Psoas muscle (tissue), 8 donors: ENCODE measurements around the gene CELF1. TPM values are rescaled to one million over a fixed set of nuclear protein-coding genes. Genes with fewer than 3 reads are reported as not detected.
A peak's percentile ranks its signal among the peaks of the same experiment; 100 is the strongest.

Source experiments
- ATAC-seq, 4 donors: fragments of 200-7000 bp; cut with Tn5 transposase; one replicate each; pipeline ENCODE4 v1.9.1; 2020; ENCODE audit warnings: moderate library complexity in 3 of 4, mild to moderate bottlenecking in 2 of 4
- DNase-seq, 2 donors: peaks; one replicate each; pipeline ENCODE4 v3.0.0-alpha.2; 2020
- H3K27ac ChIP-seq: fragments of 200-600 bp; one replicate; pipeline ENCODE4 v1.8.0; 2022
- H3K27me3 ChIP-seq, 3 donors: fragments of 200-600 bp in 1 of 3; one replicate each; pipeline versions ENCODE4 v1.6.1 to v1.8.0; 2013 to 2022; ENCODE audit warnings: low read length in 2 of 3, mild to moderate bottlenecking in 2 of 3, moderate library complexity in 1 of 3; ENCODE audit not compliant: insufficient read depth in 3 of 3
- H3K36me3 ChIP-seq, 2 donors: fragments of 200-600 bp in 1 of 2; one replicate each; pipeline versions ENCODE4 v1.6.1 to v1.8.0; 2013 to 2022; ENCODE audit warnings: low read depth in 1 of 2, mild to moderate bottlenecking in 1 of 2, moderate library complexity in 1 of 2; ENCODE audit not compliant: insufficient read depth in 1 of 2
- H3K4me1 ChIP-seq: fragments of 200-600 bp; one replicate; pipeline ENCODE4 v1.8.0; 2022
- H3K4me3 ChIP-seq: fragments of 200-600 bp; one replicate; pipeline ENCODE4 v1.8.0; 2022; ENCODE audit warnings: mild to moderate bottlenecking
- H3K9me3 ChIP-seq: fragments of 200-600 bp; one replicate; pipeline ENCODE4 v1.8.0; 2022
- whole genome bisulfite sequencing, 3 donors: extraction: QIAGEN DNeasy Blood & Tissue Kit; methylation state at CpG; one replicate each; pipeline versions ENCODE4 v1.1.6 to v1.1.7; 2013; 5-methylcytosine and 5-hydroxymethylcytosine counted together
- intact Hi-C, 2 donors: fragments of 100-400 bp; cut with DNase I; formaldehyde crosslinking; loops; one replicate each; pipeline versions ENCODE4 v1.11.0 to v1.14.2; 2022
- polyA plus RNA-seq, 3 donors: library from polyadenylated mRNA; stranded (reverse); fragments of 200-250 nt; gene quantifications; one replicate each; pipeline ENCODE4 v1.2.3, GENCODE V29; 2013
- total RNA-seq, 4 donors: library from RNA; stranded (reverse); fragmentation: NEBNext Ultra II Directional in 2 of 4; extraction: Animal tissue kit (Norgen Biotek cat#: 25700) in 2 of 4; gene quantifications; one replicate each; pipeline versions ENCODE4 v1.2.1 to v1.2.4, GENCODE V29; 2021 to 2023
- TF ChIP-seq, protein P1 (sequence below): fragments of 200-600 bp; IDR thresholded peaks from one replicate; pipeline ENCODE4 v1.8.0; 2022; ENCODE audit warnings: antibody characterized with exemption
- donor health status: healthy with polysubstance abuse.
- donor health status: DM: no; HTN: no; CAD: no; lungs with moderate emphysema.
- donor health status: Bipolar disorder and iron deficiency.
- donor health status: healthy.
- donor health status: DM: yes; HTN: yes; CAD: no.
- donor health status: DM: no; HTN: no; CAD: no.
- donor health status: DM: no; HTN: no; CAD: no.
- donor health status: DM: yes; HTN: yes; CAD: no.

CELF1 gene
- total and polyA plus RNA-seq, 7 donors: 40.1 to 193 (median 112) TPM

DNA sequence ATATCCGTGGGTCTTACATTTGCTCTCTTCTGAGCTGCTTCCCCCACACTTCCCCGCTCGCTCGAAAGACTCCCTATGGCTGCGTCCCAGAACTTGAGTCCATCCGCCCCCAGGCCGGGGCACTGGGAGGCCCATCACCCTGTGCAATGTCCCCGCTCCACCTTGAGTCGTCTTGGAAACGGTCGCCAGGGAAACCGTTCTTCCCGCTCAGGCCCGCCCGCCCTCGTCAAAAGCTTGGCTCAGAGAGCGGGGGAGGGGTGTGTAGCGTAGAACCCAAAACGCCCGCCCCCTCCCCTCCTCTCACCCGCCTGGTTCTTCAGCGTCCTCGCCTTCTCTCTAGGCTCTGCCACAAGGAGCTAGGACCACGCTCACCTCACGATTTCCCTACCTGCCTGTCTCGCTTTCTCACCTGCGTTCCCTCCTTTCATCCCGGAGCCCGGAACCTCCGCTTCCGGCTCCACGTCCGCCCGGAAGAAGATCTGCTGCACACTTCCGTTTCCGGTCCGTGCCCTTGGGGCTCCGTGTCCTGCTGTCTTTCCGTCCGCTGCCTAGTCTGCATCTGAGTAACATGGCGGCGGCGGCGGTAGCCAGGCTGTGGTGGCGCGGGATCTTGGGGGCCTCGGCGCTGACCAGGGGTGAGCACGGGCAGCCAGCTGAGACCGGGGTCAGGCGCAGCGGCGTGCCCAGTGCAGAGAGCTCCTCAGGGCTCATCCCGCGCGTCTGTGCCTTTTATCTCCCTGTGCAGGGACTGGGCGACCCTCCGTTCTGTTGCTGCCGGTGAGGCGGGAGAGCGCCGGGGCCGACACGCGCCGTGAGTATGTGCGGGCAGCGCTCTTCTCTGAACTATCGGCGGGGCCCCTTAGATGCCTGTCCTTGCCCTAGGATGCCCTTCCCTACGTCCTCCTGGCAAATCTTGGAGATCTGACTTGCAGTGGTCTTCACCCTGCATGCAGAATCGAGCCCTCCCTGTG is 25.9 kb upstream of the CELF1 start, which contains the start of the genes KBTBD4 and NDUFS3:
TSS of gene KBTBD4 (minus strand) at position 447 of the 971 bp plus-strand sequence. CDS start at position 428, 19 bp downstream.
TSS of gene NDUFS3 (plus strand) at position 551 of the 971 bp plus-strand sequence. CDS start at position 569, 18 bp downstream.
- Histone ChIP-seq H3K27ac (peak within 1 kb of the TSS; percentile 89), H3K36me3 (peaks cover 12 to 78% of the 10 kb centered on the region in 2 donors), H3K27me3 (no peaks in the 10 kb centered on the region), H3K4me3 (peak within 1 kb of the TSS; percentile 100), H3K4me1 (peaks cover 28% of the 10 kb centered on the region), H3K9me3 (no peaks in the 10 kb centered on the region)
- intact Hi-C loops: no loop called here
- WGBS, 3 donors: 0% methylated on average over 69 to 72 of the region's 72 CpGs
- DNase-seq: peak; percentile 87 to 91
- ATAC-seq: peak; percentile 95 to 96 (median 95)
- TF ChIP-seq, protein P1, sequence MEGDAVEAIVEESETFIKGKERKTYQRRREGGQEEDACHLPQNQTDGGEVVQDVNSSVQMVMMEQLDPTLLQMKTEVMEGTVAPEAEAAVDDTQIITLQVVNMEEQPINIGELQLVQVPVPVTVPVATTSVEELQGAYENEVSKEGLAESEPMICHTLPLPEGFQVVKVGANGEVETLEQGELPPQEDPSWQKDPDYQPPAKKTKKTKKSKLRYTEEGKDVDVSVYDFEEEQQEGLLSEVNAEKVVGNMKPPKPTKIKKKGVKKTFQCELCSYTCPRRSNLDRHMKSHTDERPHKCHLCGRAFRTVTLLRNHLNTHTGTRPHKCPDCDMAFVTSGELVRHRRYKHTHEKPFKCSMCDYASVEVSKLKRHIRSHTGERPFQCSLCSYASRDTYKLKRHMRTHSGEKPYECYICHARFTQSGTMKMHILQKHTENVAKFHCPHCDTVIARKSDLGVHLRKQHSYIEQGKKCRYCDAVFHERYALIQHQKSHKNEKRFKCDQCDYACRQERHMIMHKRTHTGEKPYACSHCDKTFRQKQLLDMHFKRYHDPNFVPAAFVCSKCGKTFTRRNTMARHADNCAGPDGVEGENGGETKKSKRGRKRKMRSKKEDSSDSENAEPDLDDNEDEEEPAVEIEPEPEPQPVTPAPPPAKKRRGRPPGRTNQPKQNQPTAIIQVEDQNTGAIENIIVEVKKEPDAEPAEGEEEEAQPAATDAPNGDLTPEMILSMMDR: no peak

DNA sequence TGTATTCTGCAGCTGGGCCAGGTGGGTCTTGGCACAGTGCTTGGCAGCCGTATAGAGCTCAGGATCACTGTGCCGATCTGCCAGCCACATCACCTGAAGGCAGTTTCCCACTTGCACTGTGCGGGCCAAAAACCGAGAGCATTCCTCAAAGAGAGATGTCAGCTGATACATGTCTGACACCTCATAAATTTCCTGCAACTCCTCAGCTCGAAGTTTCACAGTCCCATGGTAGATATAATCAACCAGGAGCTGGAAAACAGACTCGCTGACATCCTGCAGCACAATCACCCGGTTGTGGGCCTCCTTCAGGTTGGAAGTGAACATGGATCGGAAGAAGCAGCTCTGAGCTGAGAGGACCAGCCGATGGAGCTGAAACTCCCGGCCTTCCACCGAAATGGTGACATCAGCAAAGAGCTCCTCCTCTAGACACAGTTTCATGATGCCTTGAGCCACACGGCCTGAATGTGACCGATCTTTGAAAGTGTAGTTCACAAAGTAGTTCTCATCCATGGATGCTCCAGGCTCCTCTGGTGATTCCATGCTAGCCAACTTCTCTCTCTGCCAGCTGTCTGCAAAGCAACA is 24.6 kb upstream of the CELF1 start:
- no peak overlapping the region for H3K27ac ChIP-seq
- peaks cover 39% of the 10 kb centered on the region for H3K4me1 ChIP-seq
- H3K9me3 ChIP-seq: no peaks in the 10 kb centered on the region
- TF ChIP-seq, protein P1: no peak
- peaks cover 10 to 78% of the 10 kb centered on the region in 2 donors for H3K36me3 ChIP-seq
- WGBS, 3 donors: 60 to 67% (median 63%) methylated on average over 13 of the region's 13 CpGs
- H3K27me3 ChIP-seq: no peaks in the 10 kb centered on the region
- H3K4me3 ChIP-seq: peak overlapping the region; percentile 100
- intact Hi-C loops: no loop called here
- ATAC-seq: no peak
- DNase-seq: peak in 1 of 2 donors; percentile 7

DNA sequence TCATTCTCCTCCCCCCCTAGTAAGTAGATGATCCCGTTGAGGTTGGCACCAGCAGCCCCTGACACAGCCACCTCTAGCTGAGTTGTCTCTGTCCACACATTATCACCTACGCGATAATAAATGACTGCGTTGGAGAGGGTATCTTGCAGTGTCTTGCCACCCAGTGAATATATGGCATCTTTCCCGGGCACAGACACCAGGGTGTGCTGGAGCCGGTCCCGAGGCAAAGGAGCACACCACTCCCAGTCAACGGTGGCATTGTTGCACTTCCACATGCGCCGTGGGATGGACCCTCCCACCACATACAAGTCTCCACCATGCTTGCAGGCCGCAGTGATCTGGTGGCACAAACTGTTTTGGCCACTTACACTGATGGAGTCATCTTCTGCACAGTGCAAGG is 20.4 kb upstream of the CELF1 start:
- peaks cover 2 to 92% of the 10 kb centered on the region in 2 donors for H3K36me3 ChIP-seq
- H3K4me1 ChIP-seq: peaks cover 32% of the 10 kb centered on the region
- H3K27ac ChIP-seq: no peak overlapping the region
- no peak overlapping the region for H3K4me3 ChIP-seq
- H3K9me3 ChIP-seq: no peaks in the 10 kb centered on the region
- intact Hi-C loops: no loop called here
- ATAC-seq (peak in 3 of 4 donors; percentile 23 to 57 (median 30)), DNase-seq (peak in 1 of 2 donors; percentile 29)
- TF ChIP-seq, protein P1: no peak
- no peaks in the 10 kb centered on the region for H3K27me3 ChIP-seq
- WGBS, 3 donors: 54 to 73% (median 59%) methylated on average over 11 of the region's 11 CpGs

DNA sequence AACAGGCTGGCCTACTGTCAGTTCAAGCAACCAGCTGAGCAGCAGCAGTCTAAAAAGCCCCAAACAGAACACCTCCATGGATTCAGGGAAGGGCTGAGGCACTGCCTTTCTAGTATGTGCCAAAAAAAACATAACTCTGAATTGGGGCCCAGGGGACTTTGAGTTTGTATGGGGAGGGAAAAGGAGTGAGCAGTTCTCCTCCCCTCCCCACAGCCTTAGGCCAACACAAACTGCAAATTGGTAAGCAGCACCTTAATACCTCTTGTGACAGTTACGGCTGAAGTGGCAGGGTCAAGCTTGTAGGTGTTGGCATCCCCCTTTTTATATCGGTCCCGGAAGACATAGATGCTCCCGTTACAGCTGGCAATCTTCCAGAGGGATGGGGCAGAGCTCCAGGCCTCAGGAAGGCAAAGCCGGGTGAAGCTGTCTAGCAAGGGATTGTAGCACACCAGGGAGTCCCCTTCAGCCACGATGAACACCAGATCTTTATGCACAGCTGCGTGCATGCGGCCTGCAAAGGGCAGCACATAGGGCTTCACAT is 19.9 kb upstream of the CELF1 start:
- intact Hi-C loops: no loop called here
- H3K4me1 ChIP-seq: peaks cover 28% of the 10 kb centered on the region
- TF ChIP-seq, protein P1: no peak
- ATAC-seq (peak in 3 of 4 donors; percentile 19 to 57 (median 34)), DNase-seq (peak in 1 of 2 donors; percentile 32)
- WGBS, 3 donors: 21 to 34% (median 22%) methylated on average over 8 of the region's 8 CpGs
- no peak overlapping the region for H3K27ac ChIP-seq
- no peak overlapping the region for H3K4me3 ChIP-seq
- no peaks in the 10 kb centered on the region for H3K27me3 ChIP-seq
- H3K9me3 ChIP-seq: no peaks in the 10 kb centered on the region
- H3K36me3 ChIP-seq: peaks cover 2 to 95% of the 10 kb centered on the region in 2 donors
